Endothelial cell (in vitro differentiated cells): Measurements from ENCODE around the gene PCNX2. TPM values are rescaled to one million over a fixed set of nuclear protein-coding genes. Genes with fewer than 3 reads are reported as not detected.

Experiments
- DNase-seq: peaks from one replicate; pipeline ENCODE4 v3.0.0; 2021; ENCODE audit warnings: low spot score
- H3K27ac Mint-ChIP-seq: one replicate; pipeline ENCODE4 v1.8.0; 2021; ENCODE audit warnings: mixed read lengths, inconsistent platforms; ENCODE audit not compliant: unreplicated experiment
- H3K27me3 Mint-ChIP-seq: one replicate; pipeline ENCODE4 v1.8.0; 2021; ENCODE audit warnings: mild to moderate bottlenecking, moderate library complexity, mixed read lengths, inconsistent platforms; ENCODE audit not compliant: unreplicated experiment
- H3K36me3 Mint-ChIP-seq: one replicate; pipeline ENCODE4 v1.8.0; 2021; ENCODE audit warnings: mild to moderate bottlenecking, low read depth, mixed read lengths, inconsistent platforms; ENCODE audit not compliant: unreplicated experiment
- H3K4me1 Mint-ChIP-seq: one replicate; pipeline ENCODE4 v1.8.0; 2021; ENCODE audit warnings: mild to moderate bottlenecking, mixed read lengths, inconsistent platforms; ENCODE audit not compliant: unreplicated experiment
- H3K4me3 Mint-ChIP-seq: one replicate; pipeline ENCODE4 v1.8.0; 2021; ENCODE audit warnings: mild to moderate bottlenecking, mixed read lengths, inconsistent platforms; ENCODE audit not compliant: unreplicated experiment
- H3K9me3 Mint-ChIP-seq: one replicate; pipeline ENCODE4 v1.8.0; 2021; ENCODE audit warnings: mixed read lengths, inconsistent platforms; ENCODE audit not compliant: unreplicated experiment
- total RNA-seq: library from RNA; stranded (reverse); fragmentation: NEBNext Ultra II Directional; extraction: Animal tissue kit (Norgen Biotek cat#: 25700); gene quantifications from one replicate; pipeline ENCODE4 v1.2.1, GENCODE V29; 2021; ENCODE audit not compliant: unreplicated experiment
- TF ChIP-seq, protein P1 (sequence below): fragments of 200-600 bp; sonication (generic); IDR thresholded peaks from one replicate; pipeline ENCODE4 v1.5.0; 2021; ENCODE audit warnings: antibody characterized with exemption; ENCODE audit not compliant: unreplicated experiment

The PCNX2 gene
- total RNA-seq, 1 donor from 2014 or later, result 24.0 TPM

DNA sequence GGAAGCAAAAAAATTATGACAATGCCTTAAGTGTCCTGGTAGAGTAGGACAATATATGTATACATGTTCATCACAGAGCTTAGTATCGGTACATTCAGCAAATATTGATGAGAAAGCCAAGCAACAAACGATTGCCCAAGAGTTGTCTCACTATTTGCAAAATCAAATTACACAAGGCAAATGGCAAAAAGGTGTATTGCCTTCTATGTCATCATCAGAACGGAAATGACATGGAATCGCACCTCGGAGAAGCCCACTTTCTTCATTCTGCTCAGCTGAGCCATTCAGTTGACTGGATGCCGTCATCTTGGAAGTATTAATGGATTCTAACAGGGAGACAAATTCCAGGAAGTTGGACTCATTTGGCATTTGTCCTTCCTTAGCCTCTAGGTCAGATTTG is 37.7 kb downstream of the PCNX2 start:
- H3K9me3 Mint-ChIP-seq, result no peaks in the 10 kb centered on the region
- no peaks in the 10 kb centered on the region for H3K4me1 Mint-ChIP-seq
- peak overlapping the region; percentile 50 for H3K4me3 Mint-ChIP-seq
- H3K27me3 Mint-ChIP-seq, result no peaks in the 10 kb centered on the region
- no peak for DNase-seq
- H3K27ac Mint-ChIP-seq, result no peak overlapping the region
- TF ChIP-seq, protein P1, sequence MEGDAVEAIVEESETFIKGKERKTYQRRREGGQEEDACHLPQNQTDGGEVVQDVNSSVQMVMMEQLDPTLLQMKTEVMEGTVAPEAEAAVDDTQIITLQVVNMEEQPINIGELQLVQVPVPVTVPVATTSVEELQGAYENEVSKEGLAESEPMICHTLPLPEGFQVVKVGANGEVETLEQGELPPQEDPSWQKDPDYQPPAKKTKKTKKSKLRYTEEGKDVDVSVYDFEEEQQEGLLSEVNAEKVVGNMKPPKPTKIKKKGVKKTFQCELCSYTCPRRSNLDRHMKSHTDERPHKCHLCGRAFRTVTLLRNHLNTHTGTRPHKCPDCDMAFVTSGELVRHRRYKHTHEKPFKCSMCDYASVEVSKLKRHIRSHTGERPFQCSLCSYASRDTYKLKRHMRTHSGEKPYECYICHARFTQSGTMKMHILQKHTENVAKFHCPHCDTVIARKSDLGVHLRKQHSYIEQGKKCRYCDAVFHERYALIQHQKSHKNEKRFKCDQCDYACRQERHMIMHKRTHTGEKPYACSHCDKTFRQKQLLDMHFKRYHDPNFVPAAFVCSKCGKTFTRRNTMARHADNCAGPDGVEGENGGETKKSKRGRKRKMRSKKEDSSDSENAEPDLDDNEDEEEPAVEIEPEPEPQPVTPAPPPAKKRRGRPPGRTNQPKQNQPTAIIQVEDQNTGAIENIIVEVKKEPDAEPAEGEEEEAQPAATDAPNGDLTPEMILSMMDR, result no peak
- H3K36me3 Mint-ChIP-seq, result peaks cover 19% of the 10 kb centered on the region

DNA sequence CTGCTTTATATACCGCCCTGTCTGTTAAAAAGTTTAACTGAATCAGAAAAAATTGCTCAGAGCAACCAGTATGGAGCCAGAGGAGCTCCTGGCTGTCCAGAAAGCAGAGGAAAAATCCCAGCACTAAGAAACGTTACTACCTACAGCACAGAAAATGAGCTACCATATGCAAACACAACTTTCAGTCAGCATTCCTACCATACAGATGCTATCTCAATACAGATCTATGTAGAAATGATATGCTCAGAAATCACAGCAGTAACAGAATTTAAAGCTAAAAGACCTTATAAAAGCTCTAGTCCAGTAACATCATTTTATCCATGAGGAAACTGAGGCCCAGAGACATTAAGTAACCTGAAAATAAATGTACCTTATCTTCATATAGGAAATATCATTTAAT is 38.7 kb downstream of the PCNX2 start:
- DNase-seq, result no peak
- Mint-ChIP-seq H3K4me1 (no peaks in the 10 kb centered on the region), H3K27ac (no peak overlapping the region), H3K27me3 (no peaks in the 10 kb centered on the region), H3K4me3 (no peak overlapping the region), H3K9me3 (no peaks in the 10 kb centered on the region), H3K36me3 (peaks cover 19% of the 10 kb centered on the region)
- TF ChIP-seq, protein P1, result no peak

DNA sequence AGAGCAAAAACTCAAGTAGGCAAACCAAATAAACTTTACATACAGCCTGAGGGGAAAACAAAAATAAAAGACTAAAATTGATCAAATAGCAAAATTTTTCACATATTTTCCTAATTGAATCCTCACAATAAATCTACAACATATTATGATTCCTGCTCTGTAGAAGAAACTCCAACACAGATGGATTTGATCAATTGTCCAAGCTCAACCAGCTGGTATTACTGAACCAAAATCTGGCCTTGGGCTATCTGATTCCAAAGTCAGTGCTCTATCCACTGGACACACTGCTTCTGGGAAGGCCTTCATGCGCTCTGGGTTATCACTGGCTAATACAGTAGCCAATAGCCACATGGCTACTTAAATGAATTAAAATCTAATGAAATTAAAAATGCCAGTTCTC is 39.3 kb downstream of the PCNX2 start:
- Mint-ChIP-seq H3K9me3 (no peaks in the 10 kb centered on the region), H3K36me3 (peaks cover 19% of the 10 kb centered on the region), H3K4me1 (no peaks in the 10 kb centered on the region), H3K27ac (no peak overlapping the region), H3K27me3 (no peaks in the 10 kb centered on the region), H3K4me3 (no peak overlapping the region)
- TF ChIP-seq, protein P1, result no peak
- no peak for DNase-seq

DNA sequence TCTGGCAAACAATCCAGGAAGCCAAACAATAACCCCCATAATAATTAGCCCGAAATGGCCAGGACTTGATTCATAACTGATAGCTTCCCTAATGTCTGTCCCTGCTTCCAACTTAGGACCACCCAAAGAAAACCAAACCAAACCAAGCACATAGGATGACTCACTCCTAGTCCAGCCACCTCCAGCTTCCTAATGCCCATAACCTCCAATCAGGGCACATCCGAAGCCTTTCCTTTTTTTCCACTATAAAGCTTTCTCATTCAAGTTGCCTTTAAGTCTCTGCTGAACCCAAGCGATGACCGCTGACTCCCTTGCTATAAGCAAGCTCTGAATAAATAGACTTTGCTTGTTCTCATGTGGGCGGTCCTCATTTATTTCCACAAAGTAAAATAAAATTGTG is 40.4 kb downstream of the PCNX2 start:
- Mint-ChIP-seq H3K27me3 (no peaks in the 10 kb centered on the region), H3K4me1 (no peaks in the 10 kb centered on the region), H3K4me3 (no peak overlapping the region), H3K27ac (no peak overlapping the region), H3K36me3 (peaks cover 19% of the 10 kb centered on the region), H3K9me3 (no peaks in the 10 kb centered on the region)
- TF ChIP-seq, protein P1, result no peak
- no peak for DNase-seq

DNA sequence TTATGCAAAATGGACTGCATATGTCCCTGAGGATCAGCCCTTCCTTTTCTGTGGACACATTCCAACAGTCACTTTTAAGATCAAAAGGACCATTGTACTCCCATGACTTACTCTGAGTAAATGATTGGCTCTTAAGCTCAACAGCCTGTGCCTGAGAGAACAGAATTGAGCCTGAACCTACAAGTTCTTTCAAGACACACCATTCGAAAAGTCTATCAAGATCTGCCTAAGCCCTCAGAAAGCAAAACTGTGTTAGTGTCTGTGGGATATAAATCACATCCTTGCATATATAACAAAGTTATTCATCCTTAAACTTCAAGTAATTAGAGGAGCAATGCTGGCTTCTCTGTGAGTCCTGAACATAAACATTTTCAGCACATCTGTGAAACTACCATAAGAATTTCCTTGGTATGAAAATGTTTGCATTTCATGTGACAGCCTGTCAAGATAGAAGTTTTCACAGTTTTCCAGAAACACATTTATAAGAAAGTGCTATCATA is 41.6 kb downstream of the PCNX2 start:
- TF ChIP-seq, protein P1, result no peak
- Mint-ChIP-seq H3K27ac (no peak overlapping the region), H3K4me3 (no peak overlapping the region), H3K36me3 (peaks cover 11% of the 10 kb centered on the region), H3K4me1 (no peaks in the 10 kb centered on the region), H3K27me3 (no peaks in the 10 kb centered on the region), H3K9me3 (no peaks in the 10 kb centered on the region)
- DNase-seq, result no peak
